MM.1S (cell line): Measurements from ENCODE around the gene LYL1.

ENCODE experiments used
- DNase-seq: peaks from one replicate; pipeline ENCODE4 v3.0.0-alpha.2; 2015
- H2AFZ ChIP-seq: fragments of 300-600 bp; sonication (generic); 2 replicates; pipeline ENCODE4 v1.6.0; 2016; ENCODE audit warnings: antibody characterized with exemption, low read length
- H3F3A ChIP-seq: fragments of 300-600 bp; sonication (generic); 2 replicates; pipeline ENCODE4 v1.6.1; 2016; ENCODE audit warnings: mild to moderate bottlenecking, antibody characterized with exemption, low read length, moderate library complexity, mixed read lengths; ENCODE audit not compliant: insufficient read depth
- H3K27ac ChIP-seq: fragments of 300-600 bp; sonication (generic); 2 replicates; pipeline ENCODE4 v1.5.1; 2016; ENCODE audit warnings: mild to moderate bottlenecking, low read length
- H3K27me3 ChIP-seq: fragments of 300-600 bp; sonication (generic); replicated peaks from 2 replicates; pipeline ENCODE4 v1.6.0; 2016; ENCODE audit warnings: low read length; ENCODE audit not compliant: insufficient read depth
- H3K36me3 ChIP-seq: fragments of 300-600 bp; sonication (generic); replicated peaks from 2 replicates; pipeline ENCODE4 v1.6.1; 2016; ENCODE audit warnings: mild to moderate bottlenecking, low read length, mixed read lengths; ENCODE audit not compliant: insufficient read depth
- H3K4me1 ChIP-seq: fragments of 300-600 bp; sonication (generic); 2 replicates; pipeline ENCODE4 v1.6.1; 2016; ENCODE audit warnings: low read length, mixed read lengths
- H3K4me2 ChIP-seq: fragments of 300-600 bp; sonication (generic); 2 replicates; pipeline ENCODE4 v1.6.0; 2016; ENCODE audit warnings: low read depth, low read length
- H3K4me3 ChIP-seq: fragments of 300-600 bp; sonication (generic); 2 replicates; pipeline ENCODE4 v1.5.1; 2016; ENCODE audit warnings: low read length, mixed read lengths
- H3K79me2 ChIP-seq: fragments of 300-600 bp; sonication (generic); 2 replicates; pipeline ENCODE4 v1.6.1; 2016; ENCODE audit warnings: mixed run types, low read length, mixed read lengths
- H3K9ac ChIP-seq: fragments of 300-600 bp; sonication (generic); 2 replicates; pipeline ENCODE4 v1.6.1; 2016; ENCODE audit warnings: low read length, mixed read lengths
- H3K9me2 ChIP-seq: fragments of 300-600 bp; sonication (generic); replicated peaks from 2 replicates; pipeline ENCODE4 v1.6.1; 2016; ENCODE audit warnings: mild to moderate bottlenecking, low read length, mixed read lengths; ENCODE audit not compliant: insufficient read depth
- H3K9me3 ChIP-seq: fragments of 300-600 bp; sonication (generic); replicated peaks from 2 replicates; pipeline ENCODE4 v1.6.1; 2016; ENCODE audit warnings: mild to moderate bottlenecking, low read length, mixed read lengths; ENCODE audit not compliant: insufficient read depth
- H4K20me1 ChIP-seq: fragments of 300-600 bp; sonication (generic); 2 replicates; pipeline ENCODE4 v1.6.1; 2016; ENCODE audit warnings: mild to moderate bottlenecking, low read length, moderate library complexity, mixed read lengths; ENCODE audit not compliant: insufficient read depth
- EZH2 ChIP-seq: fragments of 300-600 bp; sonication (generic); optimal IDR thresholded peaks from 2 replicates; pipeline ENCODE3; 2017; ENCODE audit warnings: low read depth, mild to moderate bottlenecking, antibody characterized with exemption, low read length, mixed read lengths
- EZH2phosphoT487 ChIP-seq: fragments of 300-600 bp; sonication (generic); IDR thresholded peaks from 2 replicates; pipeline ENCODE4 v1.6.1; 2018; ENCODE audit warnings: antibody characterized with exemption, low read length
- TF ChIP-seq, protein P1 (sequence below): fragments of 300-600 bp; sonication (generic); IDR thresholded peaks from 2 replicates; pipeline ENCODE4 v1.5.1; 2016; ENCODE audit warnings: antibody characterized with exemption, low read length, mixed read lengths

Gene LYL1

DNA sequence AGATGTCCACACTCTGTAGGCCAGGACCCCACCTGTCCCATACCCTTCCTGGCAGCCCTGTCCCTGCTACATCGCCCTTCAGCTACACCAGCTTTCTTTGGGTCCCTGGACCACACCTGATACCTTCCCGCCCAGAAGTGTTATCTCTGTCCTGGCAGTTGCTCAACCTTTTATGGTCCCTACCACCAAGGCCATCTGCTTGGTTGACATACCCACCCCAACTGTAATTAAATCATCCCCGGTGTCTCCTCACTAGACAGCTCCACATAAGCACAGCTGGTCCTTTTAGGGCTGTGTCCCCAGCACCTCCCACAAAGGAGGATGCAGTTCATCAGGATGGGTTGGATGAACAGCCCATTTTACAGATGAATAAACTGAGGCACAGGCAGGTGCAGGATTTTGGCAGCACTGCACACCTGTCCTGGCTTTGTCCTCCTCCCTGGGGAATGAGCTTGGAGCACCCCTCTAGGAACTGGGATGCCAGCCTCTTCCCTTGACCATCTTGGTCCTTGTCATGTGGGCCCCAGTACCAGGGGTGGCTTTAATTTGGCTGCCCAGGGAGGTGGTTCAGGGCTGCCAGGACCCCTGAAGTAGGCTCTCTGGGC lies 28.3 kb upstream of the LYL1 start:
- no peak overlapping the region for H3K9ac ChIP-seq
- no peaks in the 10 kb centered on the region for H3K36me3 ChIP-seq
- no peak overlapping the region for H3K4me3 ChIP-seq
- no peak overlapping the region for H3K27ac ChIP-seq
- H3K79me2 ChIP-seq, result peaks cover 68% of the 10 kb centered on the region
- H3K4me2 ChIP-seq, result no peak overlapping the region
- H3F3A ChIP-seq, result no peaks in the 10 kb centered on the region
- no peak overlapping the region for H2AFZ ChIP-seq
- no peak for TF ChIP-seq EZH2phosphoT487
- TF ChIP-seq, protein P1, sequence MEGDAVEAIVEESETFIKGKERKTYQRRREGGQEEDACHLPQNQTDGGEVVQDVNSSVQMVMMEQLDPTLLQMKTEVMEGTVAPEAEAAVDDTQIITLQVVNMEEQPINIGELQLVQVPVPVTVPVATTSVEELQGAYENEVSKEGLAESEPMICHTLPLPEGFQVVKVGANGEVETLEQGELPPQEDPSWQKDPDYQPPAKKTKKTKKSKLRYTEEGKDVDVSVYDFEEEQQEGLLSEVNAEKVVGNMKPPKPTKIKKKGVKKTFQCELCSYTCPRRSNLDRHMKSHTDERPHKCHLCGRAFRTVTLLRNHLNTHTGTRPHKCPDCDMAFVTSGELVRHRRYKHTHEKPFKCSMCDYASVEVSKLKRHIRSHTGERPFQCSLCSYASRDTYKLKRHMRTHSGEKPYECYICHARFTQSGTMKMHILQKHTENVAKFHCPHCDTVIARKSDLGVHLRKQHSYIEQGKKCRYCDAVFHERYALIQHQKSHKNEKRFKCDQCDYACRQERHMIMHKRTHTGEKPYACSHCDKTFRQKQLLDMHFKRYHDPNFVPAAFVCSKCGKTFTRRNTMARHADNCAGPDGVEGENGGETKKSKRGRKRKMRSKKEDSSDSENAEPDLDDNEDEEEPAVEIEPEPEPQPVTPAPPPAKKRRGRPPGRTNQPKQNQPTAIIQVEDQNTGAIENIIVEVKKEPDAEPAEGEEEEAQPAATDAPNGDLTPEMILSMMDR, result no peak
- TF ChIP-seq EZH2, result no peak
- H4K20me1 ChIP-seq, result no peaks in the 10 kb centered on the region
- H3K9me2 ChIP-seq, result no peaks in the 10 kb centered on the region
- no peaks in the 10 kb centered on the region for H3K27me3 ChIP-seq
- no peak for DNase-seq
- no peaks in the 10 kb centered on the region for H3K9me3 ChIP-seq
- H3K4me1 ChIP-seq, result no peaks in the 10 kb centered on the region

DNA sequence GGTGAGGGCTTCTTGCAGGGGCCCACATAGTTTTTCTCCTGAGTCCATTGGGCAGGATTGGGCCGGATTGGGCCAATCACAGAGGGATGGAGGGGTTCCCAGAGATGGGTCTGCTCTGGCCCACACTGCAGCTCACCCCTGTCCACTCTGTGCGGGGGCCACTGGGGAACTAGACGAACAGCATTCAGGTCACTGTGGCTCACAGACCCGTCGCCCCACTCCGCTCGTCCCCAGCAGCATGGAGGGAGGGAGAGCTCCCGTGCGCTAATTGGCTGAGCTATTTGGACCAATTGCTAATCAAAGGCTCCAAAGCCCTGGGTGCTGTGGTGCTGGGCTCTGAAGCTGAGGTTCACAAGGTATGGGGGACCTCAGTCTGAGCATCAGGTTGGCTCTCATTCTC lies 26.7 kb upstream of the LYL1 start:
- Histone ChIP-seq H3K36me3 (no peaks in the 10 kb centered on the region), H3K9me3 (no peaks in the 10 kb centered on the region), H3K27me3 (no peaks in the 10 kb centered on the region), H3K9ac (no peak overlapping the region), H4K20me1 (no peaks in the 10 kb centered on the region), H3K4me1 (no peaks in the 10 kb centered on the region), H3F3A (no peaks in the 10 kb centered on the region), H3K4me3 (no peak overlapping the region), H3K27ac (no peak overlapping the region), H3K9me2 (no peaks in the 10 kb centered on the region), H3K79me2 (peaks cover 72% of the 10 kb centered on the region), H2AFZ (no peak overlapping the region), H3K4me2 (no peak overlapping the region)
- no peak for DNase-seq
- TF ChIP-seq EZH2 (no peak), EZH2phosphoT487 (no peak)
- TF ChIP-seq, protein P1, result no peak

DNA sequence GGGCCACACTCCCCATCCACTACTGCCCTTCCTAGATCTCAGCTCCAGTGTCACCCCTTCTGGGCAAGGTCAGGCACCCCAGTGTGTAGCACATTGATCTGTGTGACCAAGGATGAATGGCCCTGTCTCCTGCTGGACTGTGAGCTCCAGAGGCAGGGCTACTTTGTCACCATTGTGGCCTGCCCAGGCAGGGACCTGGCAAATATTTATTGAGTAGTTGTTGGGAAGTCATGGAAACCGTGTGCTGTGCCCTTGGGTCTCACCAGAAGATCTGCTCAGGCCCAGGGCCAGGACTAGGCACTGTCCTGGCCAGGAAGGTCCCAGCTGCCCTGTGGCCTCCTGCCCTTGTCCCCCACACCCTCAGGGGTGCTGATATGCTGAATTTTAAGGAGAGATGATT lies 25.9 kb upstream of the LYL1 start:
- no peak for DNase-seq
- H3K27ac ChIP-seq, result no peak overlapping the region

More for the DNA sequence above, 25.9 kb upstream of the LYL1 start:
- Histone ChIP-seq H3K4me2 (no peak overlapping the region), H2AFZ (no peak overlapping the region), H3K4me1 (no peaks in the 10 kb centered on the region), H3K9ac (no peak overlapping the region), H3F3A (no peaks in the 10 kb centered on the region), H3K9me2 (no peaks in the 10 kb centered on the region), H3K36me3 (no peaks in the 10 kb centered on the region), H3K27me3 (no peaks in the 10 kb centered on the region), H3K4me3 (no peak overlapping the region), H3K79me2 (peaks cover 68% of the 10 kb centered on the region), H4K20me1 (no peaks in the 10 kb centered on the region), H3K9me3 (no peaks in the 10 kb centered on the region)
- TF ChIP-seq EZH2phosphoT487 (no peak), EZH2 (no peak)
- TF ChIP-seq, protein P1, result no peak
